Brain microvascular endothelial cell (primary cell): ENCODE measurements around the gene CARD16.
"Not testable (repeated sequence)": the region's sequence is repeated elsewhere in the genome, so short reads cannot be mapped to it uniquely, and the experiment has no call there.

Source experiments
- DNase-seq: peaks from one replicate; pipeline ENCODE4 v3.0.0-alpha.2; 2020
- H3K27ac ChIP-seq: fragments of 250-450 bp; sonication (Bioruptor Pico); 2 replicates; pipeline ENCODE4 v1.5.1; 2020; ENCODE audit warnings: mild to moderate bottlenecking, moderate library complexity
- H3K27me3 ChIP-seq: fragments of 250-450 bp; sonication (Bioruptor Pico); replicated peaks from 2 replicates; pipeline ENCODE4 v1.5.1; 2020; ENCODE audit warnings: mild to moderate bottlenecking
- H3K36me3 ChIP-seq: fragments of 250-450 bp; sonication (Bioruptor Pico); replicated peaks from 2 replicates; pipeline ENCODE4 v1.5.1; 2020; ENCODE audit warnings: mild to moderate bottlenecking
- H3K4me3 ChIP-seq: 2 replicates; pipeline ENCODE4 v1.5.1; 2011; ENCODE audit warnings: low read depth, mild to moderate bottlenecking, control low read depth, low read length, moderate library complexity
- CTCF ChIP-seq: IDR thresholded peaks from 2 replicates; pipeline ENCODE4 v1.5.1; 2011; ENCODE audit warnings: low read depth, mild to moderate bottlenecking, moderate library complexity, low read length, control low read depth, inconsistent platforms; ENCODE audit errors: missing control alignments
- in situ Hi-C: cut with HindIII; loops from 2 replicates; pipeline ENCODE4 v1.10.0; 2017; ENCODE audit warnings: low sequenced_read_pairs, low pct_ligation_motif_present

CARD16 gene

GRCh38 chr11:105046898-105047579, 1.9 kb upstream of the CARD16 start:
- Histone ChIP-seq H3K4me3 (no peak overlapping the region), H3K36me3 (no peaks in the 10 kb centered on the region), H3K27ac (peak overlapping the region; percentile 75), H3K27me3 (no peaks in the 10 kb centered on the region)
- in situ Hi-C loops, result no loop called here
- TF ChIP-seq CTCF, result no peak
- peak; percentile 94 for DNase-seq

DNA sequence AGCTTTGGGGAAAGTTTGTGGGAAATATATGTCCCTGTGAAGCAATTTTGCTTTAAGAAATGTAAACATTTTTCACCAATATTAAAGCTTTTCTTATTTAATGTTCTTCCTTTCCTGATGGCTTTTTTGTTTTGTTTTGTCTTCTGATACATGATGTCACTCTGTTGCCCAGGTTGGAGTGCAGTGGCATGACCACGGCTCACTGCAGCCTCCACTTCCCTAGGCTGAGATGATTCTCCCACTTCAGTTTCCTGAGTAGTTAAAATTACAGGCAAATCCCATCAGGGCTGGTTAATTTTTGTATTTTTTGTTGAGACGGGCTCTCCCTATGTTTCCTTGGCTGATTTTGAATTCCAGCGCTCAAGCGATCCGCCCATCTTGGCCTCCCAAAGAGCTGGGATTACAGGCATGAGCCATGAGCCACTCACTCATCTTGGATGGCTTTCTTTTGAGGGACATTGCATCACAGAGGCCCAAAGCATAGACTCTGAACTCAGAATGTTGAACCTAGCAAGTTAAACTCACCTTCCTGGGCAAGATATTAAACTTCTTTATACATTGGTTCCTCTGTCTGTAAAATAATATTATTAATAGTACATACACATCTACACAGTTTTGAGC, 651 bp upstream of the CARD16 start:
- Histone ChIP-seq H3K27me3 (no peaks in the 10 kb centered on the region), H3K4me3 (no peak overlapping the region), H3K27ac (peak overlapping the region; percentile 35), H3K36me3 (no peaks in the 10 kb centered on the region)
- no peak for TF ChIP-seq CTCF
- in situ Hi-C loops, result no loop called here
- DNase-seq, result no peak

DNA sequence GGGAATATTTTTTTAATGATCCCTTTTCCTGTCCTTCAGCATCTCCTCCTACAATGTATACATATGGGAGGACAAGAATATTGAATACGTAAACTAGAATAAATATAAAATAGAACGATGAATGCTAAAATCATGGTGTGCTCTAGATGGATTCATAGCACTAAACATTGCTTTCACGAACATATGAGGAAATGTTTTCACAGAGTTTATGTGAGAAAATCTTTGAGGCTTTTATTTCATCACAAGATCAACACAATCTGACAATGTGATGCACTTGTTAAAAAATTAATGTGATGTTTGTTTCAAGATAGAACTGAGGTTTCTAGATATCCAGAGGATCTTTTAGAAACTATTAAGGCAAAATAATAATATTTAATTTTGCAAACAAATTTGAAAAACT, 3.0 kb downstream of the CARD16 start:
- H3K27me3 ChIP-seq, result no peaks in the 10 kb centered on the region
- DNase-seq, result no peak
- H3K4me3 ChIP-seq, result no peak overlapping the region
- no peaks in the 10 kb centered on the region for H3K36me3 ChIP-seq
- H3K27ac ChIP-seq, result no peak overlapping the region
- in situ Hi-C loops, result no loop called here
- TF ChIP-seq CTCF, result no peak

GRCh38 chr11:105040703-105041102, 4.4 kb downstream of the CARD16 start:
- H3K36me3 ChIP-seq, result no peaks in the 10 kb centered on the region
- no peak overlapping the region for H3K27ac ChIP-seq
- no peak for DNase-seq
- in situ Hi-C loops, result no loop called here
- no peak for TF ChIP-seq CTCF
- no peak overlapping the region for H3K4me3 ChIP-seq
- H3K27me3 ChIP-seq, result no peaks in the 10 kb centered on the region

DNA sequence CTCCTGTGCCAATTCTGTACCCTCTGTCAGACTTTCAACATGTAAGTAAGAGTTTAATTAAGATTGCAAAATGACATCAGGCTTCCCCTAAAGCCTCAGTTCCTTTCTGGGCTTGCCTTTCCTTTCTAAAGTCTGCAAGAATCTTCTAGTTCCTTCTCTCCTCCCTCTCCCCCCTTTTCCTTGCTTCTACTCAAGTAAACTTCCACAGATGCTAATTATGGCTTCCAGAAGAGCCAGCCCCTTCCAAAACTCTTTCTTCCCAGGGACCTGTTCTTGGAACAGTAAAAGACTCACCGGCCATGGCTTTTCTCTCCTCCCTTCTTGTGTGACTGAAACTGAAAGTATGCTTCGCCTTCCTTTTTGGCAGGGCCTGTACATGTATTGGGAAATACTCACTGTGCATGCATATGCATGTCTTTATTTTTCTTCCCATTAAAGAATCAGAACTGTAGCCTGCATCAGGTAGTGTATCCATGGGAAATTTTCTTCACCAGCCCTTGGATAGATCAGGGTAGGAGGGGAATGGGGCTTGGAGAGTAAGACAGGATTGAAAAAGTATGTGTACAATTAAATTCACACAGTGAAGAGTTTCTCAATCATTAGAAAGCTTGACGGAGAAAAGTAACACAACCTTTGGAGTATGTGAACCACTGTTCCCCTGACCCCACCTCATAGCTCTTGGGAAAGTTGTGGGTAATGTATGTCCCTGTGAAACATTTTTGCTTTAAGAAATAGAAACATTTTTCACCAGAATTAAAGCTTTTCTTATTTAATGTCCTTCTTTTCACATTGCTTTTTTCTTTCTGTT, 10.1 kb downstream of the CARD16 start, which contains the start of gene CASP1:
Gene CASP1 (minus strand): TSS at position 332 of the 808 bp plus-strand sequence. CDS start 31 bp downstream, at position 301.
- in situ Hi-C loops, result no loop called here
- no peak for TF ChIP-seq CTCF
- Histone ChIP-seq H3K36me3 (no peaks in the 10 kb centered on the region), H3K27ac (peak within 1 kb of the TSS; percentile 13), H3K27me3 (no peaks in the 10 kb centered on the region), H3K4me3 (no peak within 1 kb of the TSS)
- peak; percentile 81 for DNase-seq

DNA sequence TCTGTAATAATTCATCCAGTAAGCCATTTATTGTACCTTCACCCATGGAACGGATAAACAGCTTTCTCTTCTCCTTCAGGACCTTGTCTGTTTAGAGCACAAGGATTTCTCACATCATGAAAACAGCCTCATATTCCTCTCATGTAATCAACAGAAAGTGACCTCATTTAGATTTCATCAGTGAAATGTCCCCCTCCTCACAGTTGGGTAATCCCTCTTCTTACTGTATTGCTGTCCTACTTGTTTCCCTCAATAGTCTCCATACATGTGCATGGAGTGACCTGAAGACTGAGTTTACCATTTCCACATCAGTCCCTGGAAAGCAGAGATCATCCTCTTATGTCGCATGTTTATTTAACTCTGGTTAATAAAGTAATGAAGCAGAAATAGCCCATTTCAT, 10.7 kb downstream of the CARD16 start:
- DNase-seq, in situ Hi-C loops, H3K4me3 ChIP-seq, H3K36me3 ChIP-seq, H3K27me3 ChIP-seq, H3K27ac ChIP-seq: not testable (repeated sequence)
